Activated T-helper 17 cell treated with anti-CD3 and anti-CD28 coated beads, Interleukin-2, amount 50 U/mL, for 72 hours (primary cell): ENCODE measurements around the gene WNK2. TPM values are rescaled to one million over a fixed set of nuclear protein-coding genes. Genes with fewer than 3 reads are reported as not detected.

Experiments used
- ATAC-seq: fragments of 150-1000 bp; cut with Tn5 transposase; replicated peaks from 2 replicates; pipeline ENCODE4 v1.10.0; 2021; ENCODE audit warnings: mild to moderate bottlenecking, moderate library complexity
- H3K27ac Mint-ChIP-seq: one replicate; pipeline ENCODE4 v1.8.0; 2022; ENCODE audit warnings: mixed read lengths
- H3K27me3 Mint-ChIP-seq: one replicate; pipeline ENCODE4 v1.8.0; 2022; ENCODE audit warnings: mixed read lengths
- H3K36me3 Mint-ChIP-seq: one replicate; pipeline ENCODE4 v1.8.0; 2022; ENCODE audit warnings: low read depth, mild to moderate bottlenecking, mixed read lengths
- H3K4me1 Mint-ChIP-seq: one replicate; pipeline ENCODE4 v1.8.0; 2022; ENCODE audit warnings: mixed read lengths
- H3K4me3 Mint-ChIP-seq: one replicate; pipeline ENCODE4 v1.8.0; 2022; ENCODE audit warnings: mild to moderate bottlenecking, mixed read lengths
- H3K9me3 Mint-ChIP-seq: one replicate; pipeline ENCODE4 v1.8.0; 2022; ENCODE audit warnings: mixed read lengths
- total RNA-seq, 2 donors: library from RNA; stranded (reverse); gene quantifications; one replicate each; pipeline ENCODE4 v1.2.3, GENCODE V29; 2022

Gene WNK2
- total RNA-seq, 2 donors from 2014 or later: 0.39 to 0.93 TPM

GRCh38 chr9:93171261-93171990 lies 12.5 kb upstream of the WNK2 start:
- Mint-ChIP-seq H3K9me3 (no peaks in the 10 kb centered on the region), H3K27ac (no peak overlapping the region), H3K4me1 (no peaks in the 10 kb centered on the region), H3K27me3 (no peaks in the 10 kb centered on the region), H3K4me3 (no peak overlapping the region), H3K36me3 (no peaks in the 10 kb centered on the region)
- ATAC-seq: no peak

GRCh38 chr9:93172666-93173364 lies 11.1 kb upstream of the WNK2 start:
- Mint-ChIP-seq H3K36me3 (no peaks in the 10 kb centered on the region), H3K27me3 (no peaks in the 10 kb centered on the region), H3K4me3 (no peak overlapping the region), H3K27ac (no peak overlapping the region), H3K4me1 (no peaks in the 10 kb centered on the region), H3K9me3 (no peaks in the 10 kb centered on the region)
- no peak for ATAC-seq

GRCh38 chr9:93173365-93174051 lies 10.4 kb upstream of the WNK2 start:
- no peak for ATAC-seq
- no peaks in the 10 kb centered on the region for H3K36me3 Mint-ChIP-seq
- no peaks in the 10 kb centered on the region for H3K9me3 Mint-ChIP-seq
- no peak overlapping the region for H3K4me3 Mint-ChIP-seq
- H3K4me1 Mint-ChIP-seq: no peaks in the 10 kb centered on the region
- H3K27ac Mint-ChIP-seq: no peak overlapping the region
- H3K27me3 Mint-ChIP-seq: no peaks in the 10 kb centered on the region

GRCh38 chr9:93174976-93175375 lies 9.0 kb upstream of the WNK2 start:
- H3K4me1 Mint-ChIP-seq: no peaks in the 10 kb centered on the region
- H3K36me3 Mint-ChIP-seq: no peaks in the 10 kb centered on the region
- H3K27me3 Mint-ChIP-seq: peaks cover under 1% of the 10 kb centered on the region
- no peak for ATAC-seq
- no peak overlapping the region for H3K4me3 Mint-ChIP-seq
- H3K27ac Mint-ChIP-seq: no peak overlapping the region
- no peaks in the 10 kb centered on the region for H3K9me3 Mint-ChIP-seq

GRCh38 chr9:93177676-93178075 lies 6.3 kb upstream of the WNK2 start:
- H3K27ac Mint-ChIP-seq: no peak overlapping the region

GRCh38 chr9:93178851-93179786 lies 4.8 kb upstream of the WNK2 start:
- Mint-ChIP-seq H3K36me3 (no peaks in the 10 kb centered on the region), H3K9me3 (no peaks in the 10 kb centered on the region), H3K27me3 (peaks cover 18% of the 10 kb centered on the region), H3K4me1 (no peaks in the 10 kb centered on the region), H3K4me3 (no peak overlapping the region), H3K27ac (no peak overlapping the region)
- ATAC-seq: no peak

More at GRCh38 chr9:93177676-93178075, 6.3 kb upstream of the WNK2 start:
- peaks cover 12% of the 10 kb centered on the region for H3K27me3 Mint-ChIP-seq
- H3K36me3 Mint-ChIP-seq: no peaks in the 10 kb centered on the region
- no peaks in the 10 kb centered on the region for H3K4me1 Mint-ChIP-seq
- no peaks in the 10 kb centered on the region for H3K9me3 Mint-ChIP-seq
- ATAC-seq: no peak
- no peak overlapping the region for H3K4me3 Mint-ChIP-seq

- H3K4me3 Mint-ChIP-seq: no peak overlapping the region
- H3K27me3 Mint-ChIP-seq: peaks cover 18% of the 10 kb centered on the region
- H3K27ac Mint-ChIP-seq: no peak overlapping the region
- H3K9me3 Mint-ChIP-seq: no peaks in the 10 kb centered on the region
- no peaks in the 10 kb centered on the region for H3K36me3 Mint-ChIP-seq
- no peaks in the 10 kb centered on the region for H3K4me1 Mint-ChIP-seq
- no peak for ATAC-seq
Observed at GRCh38 chr9:93180938-93181337, 3.0 kb upstream of the WNK2 start.

GRCh38 chr9:93181672-93182435 lies 2.1 kb upstream of the WNK2 start:
- H3K9me3 Mint-ChIP-seq: no peaks in the 10 kb centered on the region
- no peaks in the 10 kb centered on the region for H3K36me3 Mint-ChIP-seq
- H3K4me1 Mint-ChIP-seq: no peaks in the 10 kb centered on the region
- peaks cover 18% of the 10 kb centered on the region for H3K27me3 Mint-ChIP-seq
- no peak overlapping the region for H3K4me3 Mint-ChIP-seq
- no peak for ATAC-seq
- no peak overlapping the region for H3K27ac Mint-ChIP-seq

GRCh38 chr9:93182572-93182971 lies 1.4 kb upstream of the WNK2 start:
- Mint-ChIP-seq H3K4me3 (peak overlapping the region; percentile 64), H3K9me3 (no peaks in the 10 kb centered on the region), H3K4me1 (no peaks in the 10 kb centered on the region), H3K36me3 (no peaks in the 10 kb centered on the region), H3K27ac (no peak overlapping the region), H3K27me3 (peaks cover 18% of the 10 kb centered on the region)
- no peak for ATAC-seq

GRCh38 chr9:93183131-93183662 lies 742 bp upstream of the WNK2 start:
- Mint-ChIP-seq H3K36me3 (no peaks in the 10 kb centered on the region), H3K27me3 (peaks cover 18% of the 10 kb centered on the region), H3K27ac (no peak overlapping the region), H3K4me3 (peak overlapping the region; percentile 64), H3K9me3 (no peaks in the 10 kb centered on the region), H3K4me1 (no peaks in the 10 kb centered on the region)
- no peak for ATAC-seq

- no peak overlapping the region for H3K27ac Mint-ChIP-seq
- H3K4me3 Mint-ChIP-seq: peak overlapping the region; percentile 34
- H3K36me3 Mint-ChIP-seq: no peaks in the 10 kb centered on the region
- H3K4me1 Mint-ChIP-seq: no peaks in the 10 kb centered on the region
- no peaks in the 10 kb centered on the region for H3K9me3 Mint-ChIP-seq
- peaks cover 18% of the 10 kb centered on the region for H3K27me3 Mint-ChIP-seq
- peak; percentile 49 for ATAC-seq
Observed at GRCh38 chr9:93184432-93185265, 710 bp downstream of the WNK2 start.

- Mint-ChIP-seq H3K27ac (no peak overlapping the region), H3K27me3 (peaks cover 12% of the 10 kb centered on the region), H3K36me3 (no peaks in the 10 kb centered on the region), H3K4me1 (no peaks in the 10 kb centered on the region), H3K9me3 (no peaks in the 10 kb centered on the region), H3K4me3 (peak overlapping the region; percentile 37)
- no peak for ATAC-seq
Observed at GRCh38 chr9:93185266-93186214, 1.6 kb downstream of the WNK2 start.
